ENCODE results near the gene DET1.
"Not testable (repeated sequence)": the region's sequence is repeated elsewhere in the genome, so short reads cannot be mapped to it uniquely, and the experiment has no call there.

The DET1 gene

DNA sequence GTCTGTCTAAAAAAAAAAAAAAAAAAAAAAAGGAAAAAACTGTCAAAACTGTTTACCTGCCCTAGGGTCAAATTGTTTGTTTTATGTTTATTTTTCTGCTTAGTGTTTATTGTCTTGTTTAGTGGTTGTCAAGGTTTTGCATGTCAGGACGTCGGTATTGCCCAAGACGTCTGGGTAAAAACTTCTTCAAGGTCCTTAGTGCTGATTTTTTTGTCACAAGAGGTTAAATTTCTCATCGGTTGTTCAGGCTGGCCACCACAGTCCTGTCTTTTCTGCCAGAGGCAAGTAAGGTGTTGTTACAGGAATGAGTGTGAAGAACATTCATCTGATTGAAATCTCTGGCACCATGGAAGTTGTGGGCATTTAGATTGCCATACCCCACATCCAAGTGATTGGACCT, 7.0 kb downstream of the DET1 start:
- no peak for DNase-seq

DNA sequence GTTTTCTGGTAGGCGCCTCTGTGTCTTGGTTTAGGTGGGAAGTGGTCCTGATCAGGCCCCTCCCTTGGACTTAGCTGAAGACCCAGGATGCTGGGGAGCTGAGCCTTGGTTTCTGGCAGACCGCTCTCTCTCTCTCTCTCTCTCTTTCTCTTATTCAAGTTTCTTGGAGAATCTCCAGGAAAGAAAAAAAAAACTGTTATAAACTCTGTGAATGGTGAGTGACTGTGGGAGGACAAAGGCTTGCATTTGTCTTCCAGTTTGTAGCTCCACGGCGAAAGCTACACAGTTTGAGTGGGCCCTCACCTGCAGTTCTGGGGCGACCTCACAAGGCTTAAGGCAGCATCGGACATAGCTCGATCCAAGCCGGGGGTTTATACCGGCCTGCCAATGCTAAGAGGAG, 7.5 kb downstream of the DET1 start:
- no peak for DNase-seq

DNA sequence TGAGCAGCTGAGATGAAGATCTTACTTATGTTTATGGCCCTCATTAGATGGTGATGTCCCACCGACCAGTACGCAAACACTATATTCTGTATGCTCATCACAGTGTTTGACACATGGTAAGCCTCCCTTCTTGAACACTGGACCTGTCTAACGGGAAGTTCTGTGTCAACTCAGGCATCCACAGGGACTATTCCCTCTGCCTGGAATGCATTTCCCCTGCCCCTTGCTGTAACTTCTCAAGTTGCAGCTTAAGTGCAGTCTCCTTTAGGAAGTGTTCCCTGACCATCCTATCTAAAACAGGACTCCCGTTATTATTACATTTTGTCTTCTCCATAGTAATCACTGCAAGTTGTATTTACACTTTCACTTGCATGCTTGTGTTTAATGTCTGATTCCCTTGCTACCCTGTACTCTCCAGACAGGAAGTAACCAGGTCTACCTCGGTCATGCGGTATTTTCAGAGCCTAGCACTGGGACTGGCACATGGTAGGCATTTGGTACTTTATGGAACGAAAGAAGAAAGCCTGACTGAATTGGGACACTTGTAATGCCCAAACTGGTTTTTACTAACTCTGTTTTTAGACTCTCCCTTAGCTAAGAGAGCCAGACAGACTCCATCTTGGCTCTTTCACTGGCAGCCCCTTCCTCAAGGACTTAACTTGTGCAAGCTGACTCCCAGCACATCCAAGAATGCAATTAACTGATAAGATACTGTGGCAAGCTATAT, 8.7 kb downstream of the DET1 start:
- DNase-seq = no peak

DNA sequence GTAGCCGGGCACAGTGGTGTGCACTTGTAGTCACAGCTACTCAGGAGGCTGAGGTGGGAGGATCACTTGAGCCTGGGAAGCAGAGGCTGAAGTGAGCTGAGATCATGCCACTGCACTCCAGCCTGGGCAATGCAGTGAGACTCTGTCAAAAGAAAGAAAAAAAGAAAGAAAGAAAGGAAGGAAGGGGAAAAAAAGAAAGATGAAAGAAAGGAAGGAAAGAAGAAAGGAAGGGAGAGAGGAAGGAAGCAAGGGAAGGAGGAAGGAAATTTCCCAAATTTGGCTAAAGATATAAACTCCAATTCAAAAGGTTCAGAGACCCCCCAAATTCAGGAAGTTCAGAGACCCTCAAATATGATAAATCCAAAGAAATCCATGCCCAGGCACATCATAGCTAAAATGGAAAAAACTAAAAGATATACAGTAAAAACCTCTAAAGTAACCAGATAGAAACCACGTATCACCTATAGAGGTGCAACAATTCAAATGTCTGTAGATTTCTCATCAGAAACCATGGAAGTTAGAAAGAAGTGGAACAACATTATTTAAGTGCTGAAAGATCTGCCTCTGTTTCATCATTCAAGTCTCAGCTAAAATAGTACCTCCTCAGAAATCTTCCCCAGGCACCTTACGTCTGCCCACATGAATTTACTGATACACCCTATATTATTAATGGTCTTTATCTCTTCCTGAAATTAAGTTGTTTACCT, 10.7 kb downstream of the DET1 start:
- no peak for DNase-seq

DNA sequence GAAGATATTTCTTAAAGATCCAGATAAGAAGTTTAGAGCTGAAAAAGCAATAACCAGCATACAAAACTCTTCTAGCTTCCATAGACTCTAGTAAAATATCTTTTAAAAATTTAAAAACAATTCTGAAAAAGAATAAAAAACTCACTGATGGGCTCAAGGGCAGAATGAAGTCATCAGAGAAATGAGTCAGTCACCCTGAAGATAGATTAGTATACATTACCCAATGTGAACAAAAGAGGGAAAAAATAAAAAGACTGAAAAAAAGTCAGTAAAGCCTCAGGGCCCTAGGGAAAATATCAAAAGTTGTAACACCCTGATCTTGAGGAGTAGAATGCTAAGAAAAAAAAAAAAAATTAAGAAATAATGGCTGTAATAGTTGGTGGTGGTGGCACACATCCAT, 11.4 kb downstream of the DET1 start:
- DNase-seq = no peak

DNA sequence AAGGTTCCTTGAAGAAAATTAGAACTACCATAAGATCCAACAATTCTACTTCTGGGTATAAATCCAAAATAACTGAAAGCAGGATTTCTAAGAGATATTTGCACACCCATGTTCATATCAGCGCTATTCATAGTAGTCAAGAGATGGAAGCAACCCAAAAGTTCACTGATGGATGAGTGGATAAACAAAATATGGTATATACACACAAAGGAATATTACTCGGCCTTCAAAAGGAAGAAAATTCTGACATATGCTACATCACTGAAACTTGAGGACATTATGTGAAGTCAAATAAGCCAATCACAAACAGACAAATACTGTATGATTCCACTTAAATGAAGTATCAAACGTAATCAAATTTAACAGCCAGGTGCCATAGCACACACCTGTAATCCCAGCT, 13.1 kb downstream of the DET1 start:
- no peak for DNase-seq

DNA sequence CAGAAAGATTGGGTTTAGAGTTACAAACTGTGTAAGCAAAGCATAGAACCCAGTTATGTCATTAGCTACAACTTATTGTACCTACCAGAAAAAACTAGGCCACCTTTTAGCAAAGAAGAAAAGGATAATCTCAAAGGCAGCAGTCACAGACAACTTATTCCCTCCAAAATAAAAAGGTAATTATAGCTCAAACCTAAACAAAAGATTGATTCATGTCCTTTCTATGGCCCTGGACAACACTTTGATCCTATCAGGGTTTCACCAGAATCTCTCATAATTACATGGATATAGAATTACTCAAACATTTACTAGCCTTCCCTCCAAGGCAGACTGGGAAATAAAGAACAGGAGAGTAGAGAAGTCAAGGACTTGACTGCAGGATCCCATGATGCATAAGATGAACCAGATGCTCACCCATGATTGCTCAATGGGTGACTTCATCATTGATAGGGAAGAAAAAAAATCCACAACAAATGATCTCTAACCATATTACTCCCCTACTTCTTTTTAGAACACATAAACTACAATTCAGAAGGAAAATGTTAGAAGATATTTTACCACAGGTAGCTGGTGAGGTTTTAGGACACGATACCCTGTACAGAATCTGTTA, 17.4 kb downstream of the DET1 start:
- DNase-seq = no peak

DNA sequence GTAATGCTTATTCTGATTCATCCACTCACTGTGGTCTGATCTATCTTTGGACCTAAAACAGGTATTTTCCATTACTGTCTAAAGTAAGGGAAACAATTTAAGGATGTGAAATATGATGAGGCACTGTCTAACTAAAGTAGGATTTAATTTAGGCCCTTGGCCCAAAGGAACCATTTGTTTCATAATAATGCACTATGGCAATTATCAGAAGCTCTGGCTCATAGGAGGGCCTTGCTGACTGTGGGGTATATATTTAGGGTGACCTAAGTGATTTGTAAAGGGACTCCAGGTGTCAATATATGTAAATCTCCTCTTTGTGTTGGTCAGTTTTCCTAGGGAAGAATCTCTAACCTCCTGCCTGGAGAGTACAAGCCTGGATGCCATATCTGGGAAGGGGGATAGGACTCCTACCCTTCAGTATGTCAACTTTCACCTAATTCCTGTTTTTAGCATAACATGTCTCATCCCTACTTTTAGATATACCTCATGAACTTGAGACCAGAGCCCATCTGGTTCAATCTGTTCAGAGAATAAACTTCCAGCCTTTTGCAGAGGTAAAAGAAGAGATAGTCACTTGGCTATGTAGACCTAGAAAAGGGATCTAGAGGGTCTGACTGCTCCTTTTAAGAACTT, 20.1 kb downstream of the DET1 start:
- no peak for DNase-seq

DNA sequence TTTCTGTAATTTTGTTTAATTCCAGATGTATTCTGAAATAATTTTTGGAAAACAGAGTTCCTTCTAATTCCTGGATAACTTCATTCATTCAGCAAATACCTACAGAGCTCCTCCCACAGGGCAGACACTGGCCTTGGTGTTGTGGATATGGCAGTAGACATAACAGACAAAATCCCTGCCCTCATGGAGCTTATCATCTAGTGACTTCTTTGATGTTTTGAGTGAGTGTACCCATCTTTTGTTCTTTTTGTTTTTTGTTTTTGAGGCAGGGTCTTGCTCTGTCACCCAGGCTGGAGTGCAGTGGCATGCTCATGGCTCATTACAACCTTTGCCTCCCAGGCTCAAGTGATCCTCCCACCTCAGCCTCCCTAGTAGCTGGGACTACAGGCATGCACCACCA, 21.1 kb downstream of the DET1 start:
- no peak for DNase-seq

DNA sequence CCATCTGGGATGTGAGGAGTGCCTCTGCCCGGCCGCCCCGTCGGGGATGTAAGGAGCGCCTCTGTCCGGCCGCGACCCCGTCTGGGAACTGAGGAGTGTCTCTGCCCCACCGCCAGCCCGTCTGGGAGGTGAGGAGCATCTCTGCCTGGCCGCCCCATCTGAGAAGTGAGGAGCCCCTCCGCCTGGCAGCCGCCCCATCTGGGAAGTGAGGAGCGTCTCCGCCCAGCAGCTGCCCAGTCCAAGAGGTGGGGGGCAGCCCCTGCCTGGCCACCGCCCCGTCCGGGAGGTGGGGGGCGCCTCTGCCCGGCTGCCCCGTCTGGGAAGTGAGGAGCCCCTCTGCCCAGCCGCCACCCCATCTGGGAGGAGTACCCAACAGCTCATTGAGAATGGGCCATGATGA, 22.4 kb downstream of the DET1 start:
- not testable (repeated sequence) for DNase-seq

DNA sequence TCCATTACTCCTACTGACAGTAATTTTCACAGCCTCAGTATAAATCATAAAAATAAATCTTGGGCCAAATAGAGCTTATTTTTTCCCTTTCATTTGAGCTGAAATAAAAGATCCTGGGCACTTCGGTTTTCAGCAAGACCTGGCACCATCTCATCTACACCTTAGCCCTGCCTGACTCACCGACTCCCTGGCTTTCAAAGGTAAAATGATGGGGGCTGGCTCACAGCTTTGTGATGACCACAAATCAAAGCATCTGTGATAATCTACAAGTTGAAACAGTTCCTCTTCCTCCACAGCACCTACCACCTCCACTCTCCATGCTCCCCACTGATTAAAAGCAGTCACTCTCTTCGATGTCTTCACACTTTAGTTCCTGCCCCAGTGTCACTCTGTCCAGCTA, 27.6 kb downstream of the DET1 start:
- DNase-seq = no peak

DNA sequence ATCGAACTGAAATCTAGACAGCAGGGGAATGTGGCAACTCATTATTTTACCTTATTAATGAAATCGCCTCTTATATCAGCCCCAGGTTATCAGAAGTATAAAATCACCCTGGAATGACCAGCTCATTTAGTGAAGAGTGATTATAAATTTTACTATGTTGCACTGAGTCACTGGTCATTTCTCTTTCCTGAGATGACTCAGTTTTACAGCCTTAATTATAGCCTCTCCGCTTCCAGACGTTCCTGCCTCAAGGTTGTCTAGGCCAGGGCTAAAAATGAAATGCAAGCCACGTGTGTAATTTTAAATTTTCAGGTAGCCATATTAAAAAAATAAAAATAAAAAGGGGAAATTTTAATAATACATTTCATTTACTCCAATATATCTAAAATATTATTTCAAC, 33.3 kb downstream of the DET1 start:
- no peak for DNase-seq

DNA sequence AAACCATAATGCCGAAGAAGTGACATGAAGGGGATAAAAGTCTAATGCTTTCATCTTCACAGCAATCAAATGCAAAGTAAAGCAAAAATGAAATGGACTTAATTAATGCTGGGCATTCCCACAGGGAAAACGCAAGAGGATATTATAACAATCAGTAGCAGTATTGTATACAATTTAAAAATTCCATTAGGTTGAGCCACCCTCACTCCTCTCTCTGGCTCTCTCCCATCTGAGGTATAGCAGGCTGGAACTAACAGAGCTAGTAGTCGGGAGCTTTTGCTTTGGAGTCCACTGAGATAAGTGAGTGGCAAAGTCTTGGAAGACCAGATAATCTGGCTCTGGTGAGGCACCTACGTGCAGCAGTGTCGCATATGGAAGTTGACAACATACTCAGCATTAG, 33.9 kb downstream of the DET1 start:
- DNase-seq = no peak

DNA sequence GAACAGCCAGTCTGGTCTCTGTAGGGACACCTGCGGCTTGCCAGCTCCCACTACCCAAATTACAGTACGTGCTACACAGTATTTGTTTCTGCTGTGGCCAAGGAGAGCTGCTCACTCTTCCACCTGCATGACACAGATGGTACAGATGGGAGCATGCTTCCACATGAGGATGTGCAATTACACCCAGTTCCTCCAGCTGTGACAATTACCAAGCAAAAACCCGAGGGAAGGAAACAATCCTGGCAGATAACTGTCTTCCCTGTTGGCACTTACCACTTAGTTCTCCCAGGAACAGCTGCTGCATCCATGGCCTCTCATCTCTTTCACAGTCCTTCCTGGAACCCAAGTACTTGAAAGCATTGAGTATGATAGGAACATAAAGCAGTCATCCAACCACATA, 34.4 kb downstream of the DET1 start:
- DNase-seq = no peak

DNA sequence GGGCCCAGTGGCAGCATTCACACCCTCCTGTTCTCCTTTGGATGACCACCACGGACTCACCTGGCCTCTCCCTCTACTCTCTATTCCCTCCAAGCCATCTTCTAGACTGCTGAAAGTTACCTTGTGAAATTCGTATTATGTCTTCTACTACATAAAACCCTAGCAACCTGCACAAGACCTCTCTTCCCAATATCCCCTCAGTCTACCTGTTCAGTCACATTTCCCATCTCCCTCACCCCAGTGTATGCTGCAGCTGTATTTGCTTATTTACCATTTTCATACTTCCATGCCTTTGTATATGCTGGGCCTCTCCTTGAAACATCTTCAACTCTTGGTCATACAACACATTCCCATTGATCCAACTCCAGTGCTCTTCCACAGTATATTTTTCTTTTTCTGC, 35.3 kb downstream of the DET1 start:
- no peak for DNase-seq

DNA sequence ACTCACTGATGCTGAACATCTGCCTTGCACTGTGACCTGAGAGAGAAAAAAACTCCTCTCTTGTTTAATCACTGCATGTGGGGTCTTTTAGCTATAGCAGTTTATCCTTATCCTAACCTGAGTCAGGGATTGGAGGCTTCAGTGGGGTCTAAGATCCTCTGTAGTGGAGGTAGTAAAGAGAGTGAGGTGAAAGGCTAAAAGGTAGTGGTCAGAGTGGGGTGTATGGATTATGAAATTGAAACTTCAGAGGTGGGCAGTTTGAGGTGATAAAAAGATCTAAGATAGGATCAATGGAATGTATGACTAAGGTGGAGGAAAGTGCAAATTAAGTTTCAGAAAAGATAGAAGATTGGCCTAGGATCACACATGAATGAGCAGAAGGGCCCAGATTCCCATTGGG, 36.5 kb downstream of the DET1 start:
- DNase-seq = no peak

DNA sequence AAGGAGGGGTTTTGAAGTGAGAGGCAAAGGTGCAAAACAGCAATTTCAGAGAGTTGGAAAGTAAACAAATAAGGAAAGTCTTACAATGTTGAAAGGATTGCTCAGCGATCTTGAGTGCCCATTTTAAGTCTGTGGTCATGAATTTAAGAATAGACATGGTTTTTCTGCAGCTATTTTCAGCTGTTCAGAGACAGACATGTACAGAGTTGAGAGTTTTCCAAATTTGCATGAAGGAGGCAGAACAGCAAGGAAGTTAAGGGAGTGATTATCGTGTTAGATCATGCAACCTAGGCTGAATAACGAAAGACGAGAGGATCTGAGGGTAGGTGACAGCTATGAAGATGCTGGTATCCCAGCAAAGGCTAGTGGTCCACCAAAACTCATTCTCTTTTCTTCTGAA, 37.2 kb downstream of the DET1 start:
- no peak for DNase-seq

DNA sequence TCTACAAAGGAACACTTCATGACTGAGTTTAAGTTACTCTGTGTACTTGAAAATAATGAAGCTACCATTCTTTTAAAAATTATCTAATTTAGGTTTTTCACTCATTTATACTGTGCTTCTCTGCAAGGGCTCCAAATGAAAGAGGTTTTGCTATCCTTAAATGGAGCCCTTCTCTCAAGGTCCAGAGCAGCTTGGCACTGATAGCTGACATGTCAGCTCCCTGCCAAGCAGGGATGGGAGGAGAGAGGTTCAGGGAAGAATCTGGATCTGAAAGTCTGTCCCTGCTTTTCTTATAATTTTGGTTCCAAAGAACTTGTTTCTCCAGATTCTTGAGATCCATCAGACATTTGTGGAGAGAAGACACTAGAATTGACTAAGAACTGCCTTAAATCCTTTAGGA, 39.9 kb downstream of the DET1 start:
- DNase-seq = no peak

DNA sequence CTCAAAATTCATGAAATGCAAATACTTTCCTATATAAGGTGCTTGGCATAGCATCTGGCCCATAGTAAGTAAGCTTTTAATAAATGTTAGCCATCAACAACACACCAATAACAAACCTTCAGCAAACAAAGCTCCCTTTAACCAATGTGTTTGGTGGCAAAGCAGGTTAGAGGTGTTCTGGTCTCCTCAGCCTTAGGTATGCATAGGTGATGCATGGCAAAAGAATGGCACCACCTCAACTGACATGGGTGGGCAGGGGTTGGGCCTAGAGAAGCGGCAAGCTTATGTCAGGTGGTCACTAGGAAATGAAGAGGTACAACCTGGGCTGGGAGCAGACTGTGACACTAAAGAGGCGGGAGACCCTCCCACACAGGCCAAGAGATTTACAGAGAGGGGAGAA, 40.8 kb downstream of the DET1 start:
- DNase-seq = no peak

DNA sequence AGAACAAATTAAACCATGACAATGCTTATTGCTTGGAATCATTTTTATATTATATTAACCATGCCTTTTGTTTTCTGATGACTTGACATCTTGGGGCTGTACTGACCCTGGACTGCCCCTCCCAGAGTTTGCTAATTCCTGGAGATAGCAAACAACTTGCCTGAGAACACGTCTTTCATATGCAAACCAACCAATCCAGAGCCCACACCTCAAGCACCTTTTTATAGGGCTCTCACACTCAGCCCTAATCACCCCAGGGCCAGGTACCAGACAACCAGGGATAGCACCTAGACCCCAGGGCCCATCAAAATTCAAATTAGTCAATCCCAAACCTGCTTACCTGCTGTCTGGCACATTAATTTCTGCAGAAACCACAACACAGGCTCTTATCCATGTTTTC, 42.0 kb downstream of the DET1 start:
- no peak for DNase-seq

DNA sequence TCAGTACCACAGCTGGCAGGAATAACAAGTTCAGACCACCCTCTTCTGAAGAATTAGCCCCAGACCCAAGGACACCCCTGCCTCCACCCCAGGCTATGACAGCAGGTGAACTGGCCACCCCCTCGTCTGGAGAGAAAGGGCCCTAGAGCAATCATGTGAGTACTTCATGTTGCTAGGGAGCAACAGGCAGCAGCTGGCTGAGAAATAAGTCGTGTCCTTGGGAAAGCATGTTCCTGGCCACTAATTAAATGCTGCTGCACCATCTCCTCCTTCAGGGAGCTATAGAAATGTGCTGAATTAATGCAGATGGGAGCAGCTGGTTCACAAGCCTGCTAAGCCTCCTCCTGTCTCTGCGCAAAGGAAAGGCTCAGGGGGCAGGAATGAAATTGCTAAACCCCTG, 47.5 kb downstream of the DET1 start:
- DNase-seq = no peak

DNA sequence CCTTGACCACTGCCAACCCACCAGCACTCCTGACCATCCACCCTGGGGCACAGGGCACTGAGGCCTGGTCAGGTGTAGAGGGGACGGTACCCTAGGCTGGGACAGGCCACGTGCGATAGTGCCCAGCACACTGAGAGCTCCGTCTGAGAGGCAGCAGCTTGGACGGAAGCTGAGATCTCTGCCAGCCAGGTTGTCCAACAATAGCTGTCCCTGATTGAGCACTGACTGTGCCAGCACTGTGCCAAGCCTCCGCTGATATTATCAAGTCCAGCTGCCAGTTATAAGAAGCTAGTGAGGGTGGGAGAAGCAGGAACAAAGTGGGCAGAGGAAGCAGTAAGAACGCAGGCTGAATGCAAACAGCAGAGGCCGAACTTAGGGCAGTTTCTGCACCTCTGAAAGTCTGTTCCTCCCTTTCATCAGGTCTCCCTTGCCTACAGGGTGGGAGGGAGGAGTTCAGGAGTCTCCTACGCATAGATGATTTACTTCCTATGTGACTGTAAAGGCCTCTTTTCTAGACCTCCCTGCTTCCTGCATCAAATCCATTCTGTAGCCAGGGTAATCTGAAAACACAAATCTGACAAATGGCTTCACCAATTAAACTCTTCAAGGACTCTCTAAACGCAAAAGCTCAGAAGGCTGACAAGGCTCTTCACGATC, 49.2 kb downstream of the DET1 start:
- DNase-seq = no peak

DNA sequence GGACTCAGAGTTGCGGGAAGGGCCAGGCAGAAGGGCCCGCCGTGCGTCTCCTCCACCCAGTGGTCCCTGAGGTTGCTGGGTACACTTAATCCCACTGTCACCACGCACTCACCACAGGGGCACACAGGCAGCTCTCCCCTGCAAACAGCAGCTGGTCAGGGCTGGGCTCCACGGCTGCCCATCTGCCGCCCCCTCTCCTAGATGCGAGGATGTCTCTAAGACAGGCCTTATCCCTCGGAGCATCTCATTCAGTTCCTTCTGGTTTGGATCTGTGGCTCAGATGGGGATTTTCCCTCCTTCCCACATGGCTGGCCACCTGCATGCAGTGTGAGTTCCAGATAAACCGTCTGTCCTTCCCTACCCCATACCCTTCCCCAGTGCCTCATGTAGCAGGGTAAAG, 52.6 kb downstream of the DET1 start:
- no peak for DNase-seq

DNA sequence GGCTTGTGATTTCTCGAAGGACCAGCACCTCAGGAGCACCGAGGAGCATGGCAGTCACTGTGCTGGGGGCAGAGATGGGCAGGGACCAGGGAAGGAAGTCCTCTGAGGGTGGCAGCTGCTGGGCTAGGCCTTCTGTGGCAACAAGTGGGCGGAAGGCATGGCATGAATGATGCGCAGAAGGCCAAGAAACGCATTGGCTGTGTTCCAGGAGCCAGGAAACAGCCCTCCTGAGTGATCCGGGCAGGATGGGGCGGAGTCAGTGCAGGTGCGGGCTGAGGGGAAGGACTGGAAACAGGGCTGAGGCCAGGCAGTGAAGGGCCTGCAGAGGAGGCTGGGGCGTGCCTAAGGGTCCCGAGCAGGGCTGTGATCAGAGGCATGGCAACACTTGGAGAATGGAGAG, 55.3 kb downstream of the DET1 start:
- no peak for DNase-seq

Measured in stimulated activated CD4-positive, alpha-beta T cell treated with anti-CD3 and anti-CD28 coated beads, Interleukin-1b, Interleukin-23, amount 100 ng/mL, for 48 hours (primary cell).